Omental fat pad (tissue), 4 donors: ENCODE data around the gene ASTN2. TPM values are rescaled to one million over a fixed set of nuclear protein-coding genes. Genes with fewer than 3 reads are reported as not detected.

Experiments
- ATAC-seq: fragments of 150-250 bp; one replicate; pipeline ENCODE4 v1.9.1; 2016; ENCODE audit warnings: mild to moderate bottlenecking, moderate library complexity; ENCODE audit not compliant: low FRiP score
- DNase-seq: peaks from one replicate; pipeline ENCODE4 v3.0.0-alpha.2; 2019; ENCODE audit warnings: low spot score
- total RNA-seq, 4 donors: library from RNA; depleted of rRNA; stranded (reverse); fragments of >200 nt; gene quantifications; one replicate each; pipeline ENCODE4 v1.1.0, GENCODE V29; 2016
- TF ChIP-seq, protein P1 (sequence below), 3 donors: fragments of 450-650 bp; IDR thresholded peaks; one replicate each; pipeline ENCODE4 v1.5.1; 2016 to 2017; ENCODE audit warnings: antibody characterized with exemption in 3 of 3, mild to moderate bottlenecking in 3 of 3, moderate library complexity in 2 of 3

The ASTN2 gene
- total RNA-seq, 4 donors from 2014 or later = 1.1 to 8.4 (median 3.6) TPM

DNA sequence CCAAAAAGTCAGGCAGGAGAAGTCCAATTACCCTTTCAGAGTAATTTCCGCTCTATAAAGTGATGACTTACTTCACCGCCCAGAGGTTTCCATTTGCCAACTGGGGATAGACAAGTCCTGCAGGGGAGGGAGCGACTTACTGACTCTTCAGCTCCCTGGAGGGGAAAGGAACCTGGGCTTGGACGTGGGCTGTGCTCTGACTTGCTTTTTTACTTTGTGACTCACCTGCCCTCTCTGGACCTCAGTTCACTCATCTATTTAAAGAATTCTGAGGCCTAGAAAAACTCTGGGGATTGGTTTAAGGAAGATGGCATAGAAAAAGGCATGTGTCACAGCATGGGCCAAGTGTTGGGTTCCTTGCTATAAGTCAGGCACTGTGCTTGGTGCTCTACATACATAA is 908.2 kb downstream of the ASTN2 start:
- TF ChIP-seq, protein P1, sequence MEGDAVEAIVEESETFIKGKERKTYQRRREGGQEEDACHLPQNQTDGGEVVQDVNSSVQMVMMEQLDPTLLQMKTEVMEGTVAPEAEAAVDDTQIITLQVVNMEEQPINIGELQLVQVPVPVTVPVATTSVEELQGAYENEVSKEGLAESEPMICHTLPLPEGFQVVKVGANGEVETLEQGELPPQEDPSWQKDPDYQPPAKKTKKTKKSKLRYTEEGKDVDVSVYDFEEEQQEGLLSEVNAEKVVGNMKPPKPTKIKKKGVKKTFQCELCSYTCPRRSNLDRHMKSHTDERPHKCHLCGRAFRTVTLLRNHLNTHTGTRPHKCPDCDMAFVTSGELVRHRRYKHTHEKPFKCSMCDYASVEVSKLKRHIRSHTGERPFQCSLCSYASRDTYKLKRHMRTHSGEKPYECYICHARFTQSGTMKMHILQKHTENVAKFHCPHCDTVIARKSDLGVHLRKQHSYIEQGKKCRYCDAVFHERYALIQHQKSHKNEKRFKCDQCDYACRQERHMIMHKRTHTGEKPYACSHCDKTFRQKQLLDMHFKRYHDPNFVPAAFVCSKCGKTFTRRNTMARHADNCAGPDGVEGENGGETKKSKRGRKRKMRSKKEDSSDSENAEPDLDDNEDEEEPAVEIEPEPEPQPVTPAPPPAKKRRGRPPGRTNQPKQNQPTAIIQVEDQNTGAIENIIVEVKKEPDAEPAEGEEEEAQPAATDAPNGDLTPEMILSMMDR (IDR thresholded peaks at IDR 0.05) = no peak
- ATAC-seq (no peak), DNase-seq (no peak)

DNA sequence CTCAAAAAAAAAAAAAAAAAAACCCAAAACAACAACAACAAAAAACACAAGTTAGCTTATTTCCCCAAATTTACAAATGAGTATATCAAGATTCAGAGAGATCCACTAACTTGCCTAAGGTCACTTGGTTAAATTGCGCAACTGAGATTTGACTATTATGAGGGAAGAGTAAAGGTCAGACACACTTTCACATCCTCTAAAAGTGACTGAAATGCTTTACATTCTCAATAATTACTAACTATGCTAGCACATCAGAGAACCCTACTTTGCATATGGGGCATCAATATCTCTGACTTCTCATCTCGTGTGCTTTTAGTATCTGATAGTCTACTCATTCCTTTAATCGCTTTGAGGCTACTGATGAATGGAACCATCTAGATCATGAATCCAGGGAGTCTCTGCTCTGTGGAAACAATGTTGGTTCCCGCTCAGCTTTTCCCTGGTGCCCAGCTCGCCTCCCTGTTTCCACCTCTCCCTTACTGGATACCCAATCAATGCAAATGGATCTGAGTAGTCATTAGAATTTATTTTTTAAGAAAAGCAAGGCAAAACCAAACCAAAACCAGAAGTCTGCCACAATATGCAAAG is 909.9 kb downstream of the ASTN2 start:
- DNase-seq (no peak), ATAC-seq (no peak)
- TF ChIP-seq, protein P1 (IDR thresholded peaks at IDR 0.05) = no peak

DNA sequence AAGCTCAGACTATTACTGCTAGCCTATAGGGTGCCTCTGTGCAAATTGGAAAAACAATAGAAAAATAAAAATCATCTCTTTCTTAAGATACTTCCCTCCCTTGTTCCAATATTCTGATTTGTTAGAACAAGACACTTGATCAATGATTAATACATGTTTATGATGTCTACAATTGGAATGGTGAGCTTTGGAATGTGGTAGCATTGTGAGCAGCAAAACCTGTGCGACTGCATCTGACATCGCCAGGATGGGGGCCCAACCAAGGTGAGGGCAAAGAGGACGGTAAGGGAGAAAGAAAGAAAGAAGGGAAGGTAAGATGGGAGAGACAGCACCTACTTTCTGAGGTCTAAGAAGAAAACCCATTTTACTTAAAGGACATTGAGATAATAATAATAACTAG is 910.8 kb downstream of the ASTN2 start:
- DNase-seq = no peak

DNA sequence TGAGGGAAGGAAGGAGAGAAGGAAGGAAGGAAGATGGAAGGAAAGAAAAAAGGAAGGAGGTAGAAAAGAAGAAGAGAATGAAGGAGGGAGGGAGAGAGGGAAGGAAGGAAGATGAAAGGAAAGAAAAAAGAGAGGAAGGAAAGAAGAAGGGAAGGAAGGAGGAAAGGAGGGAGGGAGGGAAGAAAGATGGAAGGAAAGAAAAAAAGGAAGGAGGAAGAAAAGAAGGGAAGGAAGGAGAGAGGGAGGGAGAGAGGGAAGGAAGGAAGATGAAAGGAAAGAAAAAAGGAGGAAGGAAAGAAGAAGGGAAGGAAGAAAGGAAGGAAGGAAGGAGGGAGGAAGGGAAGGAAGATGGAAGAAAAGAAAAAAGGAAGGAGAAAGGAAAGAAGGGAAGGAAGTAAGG is 912.1 kb downstream of the ASTN2 start:
- ATAC-seq (no peak), DNase-seq (no peak)
- TF ChIP-seq, protein P1 (IDR thresholded peaks at IDR 0.05) = no peak

More for the DNA sequence above, 910.8 kb downstream of the ASTN2 start:
- TF ChIP-seq, protein P1 (IDR thresholded peaks at IDR 0.05) = no peak
- no peak for ATAC-seq

DNA sequence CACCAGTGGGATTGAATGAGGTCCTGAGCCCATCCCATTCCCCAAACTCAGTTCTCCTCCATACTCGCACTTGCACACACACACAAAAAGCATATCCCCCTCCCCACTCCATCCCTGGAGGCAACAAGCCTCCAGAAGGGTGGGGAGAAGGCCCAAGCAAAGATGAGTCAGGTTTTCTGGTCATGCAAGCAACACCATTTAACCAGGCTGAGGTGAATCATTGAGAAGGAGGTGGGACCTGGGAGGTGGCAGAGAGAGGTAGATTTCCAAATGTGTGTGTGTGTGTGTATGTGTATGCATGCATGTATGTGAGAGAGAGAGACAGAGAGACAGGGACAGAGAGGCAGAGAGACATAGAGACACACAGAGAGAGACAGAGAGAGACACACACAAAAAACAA is 913.0 kb downstream of the ASTN2 start:
- DNase-seq (no peak), ATAC-seq (no peak)

DNA sequence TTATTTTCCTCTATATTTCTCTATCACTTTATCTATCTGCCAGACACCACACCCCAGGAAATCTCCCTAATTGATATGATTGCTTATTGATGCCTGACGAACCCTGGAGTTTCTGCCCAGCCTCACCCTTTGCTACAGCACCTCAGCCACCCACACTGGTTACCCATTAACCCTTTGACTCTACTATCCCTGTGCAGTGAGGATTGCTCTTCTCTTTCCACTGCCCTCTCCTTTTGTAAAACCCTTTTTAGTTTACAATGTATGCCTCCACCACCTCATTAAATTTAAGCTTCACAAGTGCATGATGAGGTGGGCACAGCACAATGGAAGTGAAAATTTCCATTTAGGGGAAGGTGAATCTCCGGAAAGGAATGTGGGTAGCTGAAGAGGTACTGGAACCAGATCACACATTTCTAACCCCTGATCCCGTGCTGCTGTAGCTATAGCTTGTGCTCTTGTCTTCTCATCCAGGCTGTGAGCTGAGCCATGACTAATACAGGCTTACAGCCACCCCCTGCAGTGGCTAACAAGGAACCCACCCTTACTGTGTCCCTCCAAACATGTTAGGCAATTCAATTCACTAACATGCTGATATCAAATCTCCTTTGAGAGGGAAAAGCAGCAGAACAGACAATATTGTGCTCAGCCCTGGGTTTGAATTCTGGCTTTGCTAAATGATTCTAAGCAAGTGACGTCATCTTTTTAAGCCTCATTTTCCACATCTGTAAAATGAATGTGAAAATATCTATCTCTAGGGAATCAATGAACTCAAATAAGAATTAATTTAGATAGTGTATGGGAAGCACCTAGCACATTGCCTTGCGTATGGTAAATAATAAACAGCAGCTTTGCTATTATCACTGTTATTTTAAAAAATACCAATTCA is 914.6 kb downstream of the ASTN2 start:
- ATAC-seq = peak; percentile 89
- TF ChIP-seq, protein P1 (IDR thresholded peaks at IDR 0.05) = no peak
- no peak for DNase-seq

More for the DNA sequence above, 913.0 kb downstream of the ASTN2 start:
- TF ChIP-seq, protein P1 (IDR thresholded peaks at IDR 0.05) = no peak
